Non-pigmented ciliary epithelial cell (primary cell): ENCODE data around the gene CYP4V2.
"Not testable (repeated sequence)": the region's sequence is repeated elsewhere in the genome, so short reads cannot be mapped to it uniquely, and the experiment has no call there.

Source experiments
- DNase-seq: peaks from one replicate; pipeline ENCODE4 v3.0.0-alpha.2; 2010; ENCODE audit warnings: low read depth

The CYP4V2 gene

GRCh38 chr4:186234367-186234766 lies 43.0 kb downstream of the CYP4V2 start:
- DNase-seq: no peak

- no peak for DNase-seq
These were observed 44.8 kb downstream of the CYP4V2 start for GRCh38 chr4:186236126-186236525.

GRCh38 chr4:186240452-186240847 lies 49.1 kb downstream of the CYP4V2 start:
- no peak for DNase-seq

- DNase-seq: no peak
These were observed 49.6 kb downstream of the CYP4V2 start for GRCh38 chr4:186240848-186241491.

- DNase-seq: no peak
These were observed 50.2 kb downstream of the CYP4V2 start for GRCh38 chr4:186241616-186242015.

GRCh38 chr4:186242031-186242430 lies 50.7 kb downstream of the CYP4V2 start:
- DNase-seq: not testable (repeated sequence)

GRCh38 chr4:186243331-186243730 lies 52.0 kb downstream of the CYP4V2 start:
- DNase-seq: no peak

GRCh38 chr4:186244835-186245234 lies 53.5 kb downstream of the CYP4V2 start:
- DNase-seq: no peak

GRCh38 chr4:186247062-186247752 lies 55.8 kb downstream of the CYP4V2 start:
- not testable (repeated sequence) for DNase-seq

- no peak for DNase-seq
These were observed 57.3 kb downstream of the CYP4V2 start for GRCh38 chr4:186248643-186249042.

- peak; percentile 9 for DNase-seq
These were observed 58.7 kb downstream of the CYP4V2 start for GRCh38 chr4:186249785-186250754.

- DNase-seq: no peak
These were observed 59.4 kb downstream of the CYP4V2 start for GRCh38 chr4:186250760-186251159.

GRCh38 chr4:186255122-186255521 lies 63.8 kb downstream of the CYP4V2 start:
- DNase-seq: no peak

- no peak for DNase-seq
These were observed 66.9 kb downstream of the CYP4V2 start for GRCh38 chr4:186258216-186258811.

GRCh38 chr4:186260117-186260503 lies 68.7 kb downstream of the CYP4V2 start:
- no peak for DNase-seq
